HS-5 (cell line): ENCODE data around the gene BPIFB3.
A peak's percentile ranks its signal among the peaks of the same experiment; 100 is the strongest.

ENCODE experiments used
- DNase-seq: peaks from one replicate; pipeline ENCODE4 v3.0.0-alpha.2; 2012; ENCODE audit warnings: low read depth

BPIFB3 gene

DNA sequence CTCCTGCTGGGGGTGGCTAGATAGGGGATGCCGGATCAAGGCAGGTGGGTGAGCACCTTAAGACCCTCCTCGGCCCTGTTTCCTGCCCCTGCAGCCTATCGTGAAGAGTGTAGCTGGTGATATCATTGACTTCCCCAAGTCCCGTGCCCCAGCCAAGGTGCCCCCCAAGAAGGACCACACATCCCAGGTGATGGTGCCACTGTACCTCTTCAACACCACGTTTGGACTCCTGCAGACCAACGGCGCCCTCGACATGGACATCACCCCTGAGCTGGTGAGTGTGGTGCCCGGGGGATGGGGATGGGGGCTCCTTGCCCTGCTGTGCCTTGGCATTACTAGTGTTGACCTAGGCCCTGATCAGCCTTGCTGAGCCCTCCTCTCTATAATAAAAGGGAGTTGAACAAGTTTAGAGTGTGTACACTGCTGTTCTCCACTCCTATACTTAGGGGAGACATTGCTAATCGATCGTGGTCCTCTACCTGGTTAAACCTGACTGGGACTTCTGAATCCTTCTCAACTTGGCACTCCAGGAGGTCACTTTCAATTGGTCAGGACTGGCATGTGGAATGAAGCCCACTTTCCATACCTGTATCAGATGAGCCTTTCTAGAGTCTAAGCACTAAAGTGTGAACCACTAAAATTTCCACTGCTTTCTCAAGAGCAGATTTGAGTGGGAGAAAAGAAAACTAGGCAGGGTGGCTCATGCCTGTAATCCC is 11.0 kb downstream of the BPIFB3 start:
- DNase-seq: no peak

DNA sequence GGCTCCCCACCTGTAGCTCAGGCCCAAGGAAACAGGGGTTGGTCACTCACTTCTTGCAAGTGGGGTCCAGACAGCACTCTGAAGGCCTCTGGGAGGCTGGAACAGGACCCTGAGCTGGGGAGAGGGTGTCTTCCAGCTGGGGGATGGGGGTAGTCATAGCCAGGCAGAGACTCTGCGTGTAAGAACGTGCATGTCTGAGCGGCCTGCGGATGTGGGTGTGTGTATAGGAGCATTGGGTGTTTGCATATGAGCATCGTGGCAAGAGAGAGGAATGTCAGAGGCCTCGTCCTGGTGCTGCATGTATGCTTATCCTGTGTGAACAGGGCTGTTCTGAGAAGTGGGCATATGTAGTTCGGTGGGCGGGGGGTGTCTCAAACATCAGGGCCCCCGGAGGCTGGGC is 12.1 kb downstream of the BPIFB3 start:
- DNase-seq: no peak

DNA sequence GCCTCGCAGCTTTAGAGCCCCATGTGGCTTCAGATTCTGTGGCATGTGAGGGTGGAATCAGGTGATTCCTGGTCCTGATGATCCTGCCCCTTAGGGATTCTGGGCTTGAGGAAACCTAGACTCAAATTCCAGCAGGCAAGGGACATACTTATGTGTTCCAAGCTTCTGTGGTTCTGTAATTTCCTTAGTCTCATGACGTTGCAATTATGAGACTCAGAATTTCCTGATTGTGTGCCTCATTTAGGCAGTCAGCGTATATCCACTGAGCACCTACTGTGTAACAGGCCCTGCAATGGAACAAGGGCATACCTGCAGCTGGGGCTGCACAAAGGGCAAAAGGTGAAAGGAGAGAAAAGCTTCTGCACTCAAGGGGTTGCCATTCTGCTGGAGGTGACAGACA is 14.1 kb downstream of the BPIFB3 start:
- no peak for DNase-seq

DNA sequence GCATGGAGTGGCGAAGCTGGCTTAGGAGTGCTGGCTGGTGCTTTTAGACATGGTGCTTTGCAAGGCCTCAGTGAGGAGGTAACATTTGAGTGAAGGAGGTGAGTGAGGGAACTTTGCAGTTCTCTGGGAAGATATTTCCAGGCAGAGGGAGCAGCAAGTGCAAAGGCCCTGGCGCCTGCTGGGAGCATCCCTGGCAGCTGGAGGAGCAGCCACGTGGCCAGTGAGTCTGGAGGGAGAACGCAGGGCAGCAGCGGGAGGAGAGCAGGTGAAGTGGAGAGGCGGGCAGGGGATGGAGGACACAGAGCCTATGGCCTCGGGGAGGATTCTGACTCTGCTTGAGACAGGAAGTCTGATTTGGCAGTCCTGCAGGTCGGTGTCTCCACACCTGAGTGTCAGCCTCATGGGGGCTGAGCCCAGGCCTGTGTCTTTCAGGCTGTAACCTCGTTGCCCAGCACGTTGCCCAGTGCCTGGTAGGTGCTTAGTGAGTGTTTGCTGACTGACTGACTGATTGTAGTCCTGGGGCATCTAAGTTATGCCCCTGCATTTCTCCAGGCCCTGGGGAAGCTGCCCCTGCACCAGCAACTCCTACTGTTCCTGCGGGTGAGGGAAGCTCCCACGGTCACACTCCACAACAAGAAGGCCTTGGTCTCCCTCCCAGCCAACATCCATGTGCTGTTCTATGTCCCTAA is 14.7 kb downstream of the BPIFB3 start:
- DNase-seq: no peak

DNA sequence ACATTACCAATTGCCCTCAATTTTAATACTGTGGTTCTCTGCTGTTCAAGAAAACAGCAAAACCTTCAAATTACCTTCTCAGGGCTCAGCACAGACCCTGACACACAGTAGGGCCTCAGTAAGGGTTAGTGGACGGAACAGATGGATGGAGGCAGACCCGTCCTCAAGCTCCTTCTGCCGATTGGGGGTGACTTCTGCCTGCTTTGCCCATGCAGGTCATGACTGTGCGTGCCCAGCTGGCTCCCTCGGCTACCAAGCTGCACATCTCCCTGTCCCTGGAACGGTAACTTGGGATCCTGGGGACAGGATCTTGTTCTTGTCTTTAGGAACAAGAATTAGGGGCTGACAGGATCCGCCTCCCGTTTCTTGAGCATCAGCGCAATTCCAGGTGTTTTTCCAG is 16.0 kb downstream of the BPIFB3 start:
- no peak for DNase-seq

DNA sequence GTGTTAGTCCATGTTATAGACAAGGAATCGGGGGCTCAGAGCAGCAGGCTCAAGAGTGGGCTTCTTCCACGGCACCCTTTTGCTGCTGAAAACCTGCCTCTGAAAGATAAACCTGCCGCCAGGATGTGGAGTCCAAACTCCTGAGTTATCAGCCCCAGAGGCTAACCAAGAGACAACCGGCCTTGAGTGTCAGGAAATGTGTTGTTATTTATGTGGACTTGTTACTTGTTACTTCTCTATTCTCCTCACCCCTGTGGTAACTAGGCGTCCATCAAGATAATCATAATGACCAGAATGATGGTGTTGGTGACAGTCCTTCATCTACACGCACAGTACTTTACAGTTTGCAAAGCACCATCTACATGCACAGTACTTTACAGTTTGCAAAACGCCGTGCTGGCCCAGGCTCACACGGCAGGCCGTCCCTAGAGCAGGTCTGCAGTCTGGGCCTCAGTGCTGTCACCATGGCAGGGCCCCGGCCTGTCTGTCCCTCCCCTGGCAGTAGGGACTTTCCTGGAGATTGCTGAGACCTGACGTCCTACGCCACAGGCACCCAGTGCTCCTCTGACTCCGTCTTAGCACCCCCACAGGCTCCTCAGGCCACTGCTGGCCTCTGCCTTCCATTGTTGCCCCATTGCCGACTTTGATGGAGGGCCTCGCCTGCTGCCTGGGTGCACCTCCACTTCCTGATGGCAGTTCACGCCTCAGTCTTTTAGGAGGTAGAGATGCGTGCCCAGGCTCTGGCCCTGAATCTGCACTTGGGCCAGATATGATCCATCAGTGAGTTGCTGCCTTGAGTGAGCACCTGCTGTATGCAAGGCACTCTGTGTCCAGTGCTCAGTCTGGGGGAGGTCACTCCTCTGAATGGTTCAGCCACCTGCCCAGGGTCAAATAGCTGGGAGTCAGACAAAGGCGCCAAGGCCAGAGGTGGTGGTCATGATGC is 16.7 kb downstream of the BPIFB3 start:
- no peak for DNase-seq

DNA sequence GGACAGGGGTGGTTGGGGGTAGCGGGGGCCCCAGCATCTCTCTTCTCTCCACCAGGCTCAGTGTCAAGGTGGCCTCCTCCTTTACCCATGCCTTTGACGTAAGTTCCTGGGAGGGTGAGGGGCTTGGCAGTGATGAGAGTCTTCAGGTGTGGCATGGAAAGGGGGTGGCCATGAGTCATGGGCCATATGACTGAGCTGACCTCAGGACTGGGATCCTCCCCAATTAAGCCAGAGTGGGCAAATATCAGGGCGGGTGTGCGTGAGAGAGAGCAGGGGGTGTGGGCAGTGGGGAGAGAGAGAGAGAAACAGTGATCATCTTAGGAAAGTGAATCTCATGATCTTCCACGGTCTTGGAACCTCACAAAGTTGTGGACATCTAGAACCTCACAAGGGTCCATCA is 17.5 kb downstream of the BPIFB3 start:
- no peak for DNase-seq

DNA sequence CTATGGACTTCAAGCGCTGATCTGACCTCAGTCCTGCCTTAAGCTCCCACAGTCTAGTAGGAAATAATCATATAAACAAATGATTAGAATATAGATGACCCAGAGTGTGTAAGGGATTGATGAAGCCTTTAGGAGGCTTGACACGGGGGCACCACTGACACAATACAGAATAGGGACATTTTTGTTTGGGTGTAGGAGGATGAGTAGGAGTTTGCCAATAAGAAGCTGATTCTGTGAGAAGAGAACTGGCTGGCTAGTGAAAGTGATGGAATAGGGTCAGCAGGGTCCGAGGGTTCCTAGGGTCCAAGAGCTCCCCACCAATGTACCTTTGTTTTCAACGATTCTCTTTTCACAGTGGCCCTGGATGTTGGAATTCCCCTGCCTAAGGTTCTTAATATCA is 18.7 kb downstream of the BPIFB3 start:
- no peak for DNase-seq

DNA sequence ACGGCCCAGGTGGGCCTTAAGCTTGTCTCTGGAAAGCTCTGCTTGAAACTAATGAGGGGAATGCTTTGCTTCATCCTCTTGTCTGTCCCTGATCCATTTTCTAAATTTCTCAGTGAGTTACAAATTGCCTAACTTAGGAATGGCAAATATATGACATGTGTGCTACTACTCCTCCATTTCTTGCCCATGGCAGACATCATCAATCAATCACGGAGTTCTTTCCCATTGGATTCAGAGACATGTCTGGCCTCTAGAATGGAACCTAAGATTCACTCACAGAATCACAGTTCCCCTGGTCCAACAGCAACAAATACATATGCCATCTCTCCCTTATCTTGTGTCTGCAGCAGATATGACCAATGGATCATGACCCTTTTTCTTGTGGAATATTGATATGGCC is 19.1 kb downstream of the BPIFB3 start:
- DNase-seq: no peak

DNA sequence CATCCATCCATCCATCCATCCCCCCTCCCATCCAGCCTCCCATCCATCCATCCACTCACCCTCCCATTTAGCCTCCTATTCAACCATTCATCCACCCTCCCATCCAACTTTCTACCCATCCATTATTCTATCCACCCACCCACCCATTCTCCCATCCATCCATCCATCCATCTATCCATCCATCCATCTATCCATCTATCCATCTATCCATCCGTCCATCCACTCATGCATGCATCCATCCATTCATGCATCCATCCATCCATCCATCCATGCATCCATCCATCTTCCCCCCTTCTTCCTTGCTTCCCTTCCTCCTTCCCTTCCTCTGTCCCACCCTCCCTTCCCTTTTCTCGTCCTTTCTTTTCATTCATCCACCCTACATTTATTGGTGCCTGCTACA is 21.0 kb downstream of the BPIFB3 start:
- DNase-seq: no peak

DNA sequence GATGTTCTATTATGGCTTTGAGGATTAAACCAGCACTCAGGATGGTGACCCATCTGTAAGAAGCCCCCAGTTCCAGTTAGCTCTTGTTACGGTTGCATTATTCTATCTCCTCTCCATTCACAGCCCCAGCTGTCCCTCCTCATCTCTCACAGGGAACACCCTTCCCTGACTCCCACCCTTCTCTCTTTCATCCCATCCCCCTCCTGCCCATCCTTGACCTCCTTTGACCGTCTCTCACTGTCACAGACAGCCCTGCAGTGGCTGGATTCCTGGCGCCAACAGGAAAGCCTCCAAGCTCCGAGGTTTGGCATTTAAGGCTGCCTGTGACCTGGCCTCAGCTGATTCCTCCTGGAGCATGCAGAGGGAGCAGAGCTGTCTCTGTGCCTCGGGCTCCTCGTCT is 21.6 kb downstream of the BPIFB3 start:
- no peak for DNase-seq

DNA sequence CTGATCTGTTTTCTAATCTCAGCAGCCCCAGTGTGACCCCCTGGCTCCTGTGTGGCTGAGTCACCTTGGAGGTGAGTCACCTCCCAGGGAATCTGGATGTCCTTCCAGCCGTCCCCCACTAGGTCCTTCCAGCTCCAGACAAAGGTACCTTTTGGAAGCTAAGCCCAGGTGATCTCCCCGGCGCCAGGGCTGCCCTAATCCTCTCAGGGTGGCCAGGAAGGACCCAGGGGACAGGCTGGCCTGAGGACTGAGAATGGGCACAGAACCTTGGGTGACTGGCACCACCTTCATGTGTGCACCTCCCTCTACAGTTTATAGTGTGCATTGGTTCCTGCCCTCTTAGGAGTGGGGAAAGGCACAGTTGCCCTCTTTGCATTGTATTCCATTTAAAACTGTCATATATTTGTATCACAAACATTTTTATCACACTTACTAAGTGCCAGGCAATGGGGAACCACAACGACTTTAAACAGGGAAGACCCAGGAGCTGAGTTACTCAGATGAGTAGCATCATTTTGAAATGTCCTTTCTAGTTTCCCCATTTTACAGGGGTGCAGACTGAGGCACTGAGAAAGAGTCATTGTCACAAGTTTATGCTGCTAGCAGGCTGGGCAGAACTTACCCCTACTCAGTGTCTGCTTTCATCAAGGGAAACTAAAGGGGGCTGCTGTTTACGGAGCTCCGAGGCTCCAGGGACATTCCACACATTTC is 23.1 kb downstream of the BPIFB3 start:
- DNase-seq: no peak

DNA sequence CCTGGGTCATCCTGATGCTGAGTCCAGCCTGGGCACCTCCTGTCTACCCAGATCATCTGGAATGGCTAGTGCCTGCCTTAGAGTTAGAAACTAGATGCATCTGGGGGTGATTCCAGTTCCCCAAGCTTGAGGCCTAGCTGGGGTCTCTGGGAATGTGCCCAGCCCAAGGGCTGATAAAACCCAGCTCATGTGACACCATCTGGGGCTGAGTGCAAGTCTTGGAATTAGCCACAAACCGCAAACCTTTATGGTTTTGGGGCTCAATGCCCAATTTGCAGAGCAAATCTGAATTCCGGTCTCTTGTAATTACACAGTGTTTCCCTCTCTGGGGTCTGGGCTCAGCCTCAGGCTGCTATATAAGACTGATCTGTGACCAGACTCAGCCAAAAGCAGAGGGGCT is 25.6 kb downstream of the BPIFB3 start, which contains the start of gene BPIFB4:
BPIFB4 (plus strand) TSS at position 385 of the 400 bp plus-strand sequence. CDS start 1,884 bp downstream, outside the sequence.
- DNase-seq: peak; percentile 18

DNA sequence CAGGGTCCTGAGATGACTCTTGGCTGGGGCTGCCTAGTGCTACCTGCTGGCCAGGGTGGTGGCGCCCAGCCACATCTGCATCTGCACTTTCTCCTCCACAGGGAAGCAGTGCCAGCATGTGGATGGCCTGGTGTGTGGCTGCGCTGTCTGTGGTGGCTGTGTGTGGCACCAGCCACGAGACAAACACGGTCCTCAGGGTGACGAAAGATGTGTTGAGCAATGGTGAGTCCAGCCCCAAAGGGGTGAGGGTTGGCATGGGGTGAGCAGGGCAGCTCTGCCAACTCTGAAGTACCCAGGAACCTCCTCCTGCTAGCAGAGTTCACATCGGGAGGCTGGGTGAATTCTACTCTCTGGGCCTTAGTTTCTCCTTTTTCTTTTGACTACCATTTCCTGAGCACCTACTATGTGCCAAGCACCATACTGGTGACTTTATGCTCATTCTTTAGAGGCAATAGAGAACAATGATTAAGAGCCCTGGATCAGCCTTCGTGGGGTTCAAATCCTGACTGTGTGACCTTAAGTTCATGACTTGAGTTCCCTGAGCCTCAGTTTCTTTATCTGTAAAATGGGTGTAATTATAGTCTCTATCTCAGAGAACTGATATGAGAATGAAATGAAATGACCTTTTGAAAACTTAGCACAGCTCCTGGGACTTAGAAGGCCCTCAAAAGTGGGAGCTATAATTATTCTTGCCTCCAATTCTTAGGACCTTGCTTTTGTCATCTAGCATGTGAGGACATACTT is 27.9 kb downstream of the BPIFB3 start:
- DNase-seq: no peak

DNA sequence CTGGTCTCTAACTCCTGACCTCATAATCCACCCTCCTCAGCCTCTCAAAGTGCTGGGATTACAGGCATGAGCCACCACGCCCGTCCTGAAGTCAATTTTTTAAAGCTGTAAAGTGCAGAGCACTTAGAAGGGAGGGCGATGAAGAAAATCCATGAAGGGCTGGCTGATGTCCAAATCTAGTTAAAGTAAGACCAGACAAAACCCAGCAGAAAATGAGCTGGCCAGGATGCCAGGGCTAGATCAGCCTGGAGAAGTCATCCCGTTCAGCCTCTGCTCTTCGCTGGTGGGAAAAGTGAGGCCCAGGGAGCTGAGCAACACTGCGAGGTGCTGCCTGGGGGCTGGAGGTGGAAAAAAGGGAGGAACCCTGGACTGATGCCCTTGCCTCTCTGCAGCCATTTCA is 28.8 kb downstream of the BPIFB3 start:
- no peak for DNase-seq

DNA sequence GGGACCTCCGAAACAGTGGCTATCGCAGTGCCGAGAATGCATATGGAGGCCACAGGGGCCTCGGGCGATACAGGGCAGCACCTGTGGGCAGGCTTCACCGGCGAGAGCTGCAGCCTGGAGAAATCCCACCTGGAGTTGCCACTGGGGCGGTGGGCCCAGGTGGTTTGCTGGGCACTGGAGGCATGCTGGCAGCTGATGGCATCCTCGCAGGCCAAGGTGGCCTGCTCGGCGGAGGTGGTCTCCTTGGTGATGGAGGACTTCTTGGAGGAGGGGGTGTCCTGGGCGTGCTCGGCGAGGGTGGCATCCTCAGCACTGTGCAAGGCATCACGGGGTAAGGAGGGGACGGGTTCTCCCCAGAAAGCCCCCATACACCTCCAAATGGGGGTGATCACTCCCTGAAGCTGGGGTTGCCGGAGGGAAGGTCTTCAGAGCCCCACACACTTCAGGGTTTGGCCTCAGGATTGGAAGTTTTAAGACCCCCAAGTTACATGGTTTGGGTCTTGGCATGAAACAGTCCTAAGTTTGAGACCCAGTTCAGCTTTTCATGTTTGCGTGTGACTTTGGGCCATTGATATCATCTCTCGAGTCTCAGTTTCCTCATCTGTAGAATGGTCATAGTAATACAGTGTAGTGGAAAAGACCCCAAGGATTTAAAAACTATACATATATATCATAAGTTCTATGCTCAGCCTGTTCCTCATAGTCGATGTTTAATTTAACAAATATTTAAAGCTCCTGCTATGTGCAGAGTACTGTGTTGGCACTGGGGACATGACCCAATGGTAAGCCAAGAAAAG is 30.0 kb downstream of the BPIFB3 start:
- DNase-seq: no peak

DNA sequence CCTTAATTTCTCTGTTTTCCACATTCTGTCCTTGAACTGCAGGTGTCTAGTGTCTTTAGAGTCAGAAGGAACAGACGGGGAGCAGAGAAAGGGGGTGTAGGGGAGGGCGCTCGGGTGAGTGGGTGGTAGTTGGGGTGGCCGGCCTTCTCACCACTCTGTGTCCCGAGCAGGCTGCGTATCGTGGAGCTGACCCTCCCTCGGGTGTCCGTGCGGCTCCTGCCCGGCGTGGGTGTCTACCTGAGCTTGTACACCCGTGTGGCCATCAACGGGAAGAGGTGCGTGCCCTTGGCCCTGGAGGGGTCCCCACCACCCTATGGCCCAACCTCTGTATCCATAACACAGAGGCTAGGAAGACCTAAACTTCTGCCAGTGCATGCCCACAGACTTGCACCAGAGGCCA is 31.0 kb downstream of the BPIFB3 start:
- DNase-seq: no peak

DNA sequence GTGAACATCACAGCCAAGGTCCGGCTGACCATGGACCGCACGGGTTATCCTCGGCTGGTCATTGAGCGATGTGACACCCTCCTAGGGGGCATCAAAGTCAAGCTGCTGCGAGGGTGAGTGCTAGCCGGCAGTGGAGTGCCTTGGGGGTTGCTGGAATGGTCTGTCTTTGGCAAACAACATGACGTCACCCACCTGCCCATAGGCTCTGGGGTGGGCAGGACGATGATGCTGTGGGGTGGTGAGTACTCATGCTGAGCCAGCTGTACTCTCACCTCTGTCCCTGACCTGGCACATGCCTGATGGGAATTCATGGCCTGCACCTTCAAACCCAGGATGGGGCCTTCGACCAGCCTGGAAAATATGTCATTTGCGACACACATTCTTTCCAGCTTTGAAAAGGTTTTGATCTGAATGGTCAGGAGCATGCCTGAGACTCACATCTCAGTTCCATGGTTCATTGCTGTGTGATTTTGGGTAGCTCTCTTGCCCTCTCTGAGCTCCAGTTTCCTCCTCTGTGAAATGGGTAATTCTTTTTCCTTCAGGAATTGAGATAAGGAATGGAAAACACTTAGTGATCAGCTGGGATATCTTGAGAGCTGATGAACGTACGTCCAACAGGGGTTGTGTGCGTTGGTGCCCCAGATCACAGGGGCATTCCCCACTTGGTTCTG is 32.5 kb downstream of the BPIFB3 start:
- DNase-seq: no peak

DNA sequence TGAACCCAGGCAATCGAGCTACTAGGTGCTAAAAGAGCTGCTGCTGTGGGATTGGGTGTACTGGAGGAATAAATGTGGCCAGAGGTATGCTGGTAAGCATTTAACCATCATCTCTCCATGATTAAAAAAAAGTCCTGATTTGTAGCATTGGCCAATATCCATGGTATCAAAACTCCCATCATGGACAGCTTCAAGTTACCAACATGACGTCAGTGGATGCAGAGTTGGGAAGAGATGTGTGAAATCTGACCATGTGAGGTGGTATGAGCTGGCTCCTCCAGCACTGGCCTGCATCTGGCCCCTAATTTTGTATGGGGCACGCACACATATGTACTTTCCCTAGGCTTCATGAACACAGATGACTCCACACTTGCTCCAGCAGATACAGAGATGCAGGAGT is 37.4 kb downstream of the BPIFB3 start:
- DNase-seq: no peak

DNA sequence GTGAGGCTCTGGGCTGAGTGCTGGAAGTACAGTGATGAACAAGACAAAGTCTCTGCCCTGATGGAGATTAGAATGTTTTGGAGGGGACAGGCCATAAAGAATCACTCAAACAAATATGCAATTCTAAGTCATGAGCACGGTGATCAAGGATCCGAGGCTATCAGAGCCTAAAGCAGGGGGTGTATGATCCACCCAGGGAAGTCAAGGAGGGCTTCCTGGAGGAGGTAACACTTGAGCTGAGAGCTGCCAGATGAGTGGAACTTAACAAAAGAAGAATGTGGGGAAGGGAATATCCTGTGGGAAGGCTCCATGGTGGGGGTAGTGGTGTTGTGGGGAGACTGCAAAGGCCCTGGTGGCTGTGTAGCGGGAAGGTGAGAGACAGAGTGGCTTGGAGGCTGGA is 38.0 kb downstream of the BPIFB3 start:
- DNase-seq: no peak
